HG02610 (cell line): Measurements from ENCODE around the gene RNF150.

Source experiments
- ATAC-seq: cut with Tn5 transposase; IDR thresholded peaks from one replicate; pipeline ENCODE4 v1.9.1; 2021; ENCODE audit warnings: mild to moderate bottlenecking, moderate library complexity; ENCODE audit not compliant: unreplicated experiment

RNF150 gene

DNA sequence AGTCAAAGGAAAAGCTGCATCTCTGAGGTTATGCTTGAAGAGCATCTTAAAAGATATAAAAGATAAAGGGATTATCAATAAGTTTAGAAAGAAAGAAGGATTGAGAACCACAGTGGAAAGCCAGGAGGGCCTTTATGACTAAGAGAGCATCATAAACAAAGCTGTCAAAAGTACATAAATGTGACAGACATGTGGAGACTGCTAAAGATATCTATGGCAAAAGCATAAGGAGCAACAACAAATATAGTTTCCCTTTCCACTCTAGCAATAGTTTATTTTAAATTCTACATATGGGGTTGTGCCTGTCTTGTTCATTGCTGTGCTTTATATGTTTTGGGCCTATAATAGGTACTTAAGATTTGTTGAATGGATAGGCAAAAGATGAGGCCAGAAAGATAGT lies 97.3 kb downstream of the RNF150 start:
- ATAC-seq, result no peak

DNA sequence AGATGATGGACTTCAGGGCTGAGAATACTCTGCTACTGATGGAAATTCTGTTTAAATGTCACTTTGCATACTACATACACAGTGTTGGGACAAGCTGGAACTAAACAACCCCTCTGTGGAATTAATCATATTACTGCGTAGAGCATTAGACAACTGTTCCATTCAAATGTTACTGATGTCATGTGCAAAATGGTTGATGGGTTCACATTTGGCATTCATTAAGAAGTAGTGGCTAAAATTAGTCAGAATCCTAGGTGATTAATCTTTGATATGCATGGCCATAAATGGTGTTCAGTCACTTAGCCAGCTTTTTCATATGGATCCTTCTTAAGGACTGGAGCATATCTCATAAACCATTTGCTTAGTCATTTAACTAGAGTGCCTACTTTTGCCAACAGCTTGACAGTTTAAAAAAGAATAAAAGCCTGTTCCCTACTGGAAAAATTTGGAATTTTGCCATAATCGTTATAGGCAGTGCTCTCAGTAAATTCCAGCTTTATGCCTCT lies 105.2 kb downstream of the RNF150 start:
- no peak for ATAC-seq

DNA sequence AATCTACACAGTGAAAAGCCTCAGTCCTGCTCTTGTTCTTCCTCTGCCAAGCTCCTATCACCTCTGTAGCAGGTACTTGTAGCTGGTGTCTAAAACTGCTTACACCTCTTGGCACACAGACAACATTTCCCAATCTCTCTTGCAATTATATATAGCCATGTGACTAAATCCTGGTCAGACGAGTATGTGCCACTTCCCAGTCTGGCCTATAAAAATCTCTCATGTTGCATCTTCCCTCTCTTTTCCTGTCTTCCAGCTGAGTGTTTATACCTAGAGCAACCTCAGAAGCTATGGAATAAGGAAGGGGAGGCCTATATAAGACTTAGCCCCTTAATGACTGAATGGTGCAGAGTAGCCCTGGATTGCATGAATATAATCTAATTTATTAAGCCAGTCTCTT lies 105.8 kb downstream of the RNF150 start:
- ATAC-seq, result no peak

DNA sequence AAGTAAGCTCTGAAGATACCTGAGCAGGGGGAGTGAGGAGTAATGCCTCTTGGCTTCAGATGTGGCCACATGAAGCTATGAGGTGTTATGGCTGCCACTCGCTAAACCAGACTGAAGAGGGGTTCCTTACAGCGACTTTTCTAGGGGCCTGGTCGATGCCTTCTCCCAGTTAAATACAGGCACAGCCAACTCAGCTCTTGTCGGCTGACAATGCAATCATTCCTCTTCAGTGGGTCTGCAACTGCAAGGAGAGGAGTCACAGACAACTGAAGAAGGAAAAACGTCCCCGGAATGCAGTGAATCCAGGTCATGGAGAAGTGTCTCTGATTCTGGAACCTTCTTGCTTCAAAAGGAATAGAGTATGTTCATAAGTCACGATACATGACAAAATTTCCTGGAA lies 106.4 kb downstream of the RNF150 start:
- no peak for ATAC-seq

DNA sequence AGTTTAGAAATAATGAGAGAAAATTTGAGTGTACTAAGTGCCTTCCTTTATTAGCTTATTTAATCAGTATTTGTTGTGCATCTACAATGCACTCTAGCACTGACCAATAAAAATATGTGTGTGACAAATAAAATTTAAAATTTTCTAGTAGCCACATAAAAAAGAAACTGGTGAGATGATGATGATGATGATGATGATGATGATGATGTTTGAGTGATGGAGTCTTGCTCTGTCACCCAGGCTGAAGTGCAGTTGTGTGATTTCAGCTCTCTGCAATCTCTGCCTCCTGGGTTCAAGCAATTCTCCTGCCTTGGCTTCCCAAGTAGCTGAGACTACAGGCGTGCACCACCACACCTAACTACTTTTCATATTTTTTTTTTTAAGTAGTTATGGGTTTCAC lies 110.2 kb downstream of the RNF150 start:
- no peak for ATAC-seq

DNA sequence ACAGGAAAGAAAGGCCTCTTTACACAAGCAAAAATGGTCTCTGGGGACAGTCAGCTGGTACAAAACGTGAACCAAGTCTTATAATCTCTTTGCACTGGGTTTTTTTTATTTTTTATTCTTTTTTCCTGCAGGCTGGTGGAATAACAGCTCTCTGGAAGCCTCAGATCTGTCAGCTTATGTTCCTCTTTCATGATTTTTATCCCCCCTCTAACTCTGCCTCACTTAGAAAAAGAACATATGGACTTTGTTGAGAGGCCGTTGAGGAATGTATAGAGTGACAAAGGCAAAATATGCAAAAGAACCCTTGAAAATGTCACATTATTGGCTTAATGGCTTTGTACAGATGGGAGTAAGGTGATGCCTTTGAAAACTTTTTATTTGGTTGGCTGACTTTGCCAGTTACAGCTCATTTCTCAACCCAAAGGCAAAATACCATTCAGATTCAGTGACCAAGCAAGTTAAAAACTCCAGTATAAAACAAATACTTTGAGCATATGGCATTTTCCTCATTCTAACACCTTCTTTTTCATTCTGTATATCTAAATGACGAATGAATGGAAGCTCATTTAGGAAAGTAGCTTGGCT lies 111.1 kb downstream of the RNF150 start:
- ATAC-seq, result no peak

DNA sequence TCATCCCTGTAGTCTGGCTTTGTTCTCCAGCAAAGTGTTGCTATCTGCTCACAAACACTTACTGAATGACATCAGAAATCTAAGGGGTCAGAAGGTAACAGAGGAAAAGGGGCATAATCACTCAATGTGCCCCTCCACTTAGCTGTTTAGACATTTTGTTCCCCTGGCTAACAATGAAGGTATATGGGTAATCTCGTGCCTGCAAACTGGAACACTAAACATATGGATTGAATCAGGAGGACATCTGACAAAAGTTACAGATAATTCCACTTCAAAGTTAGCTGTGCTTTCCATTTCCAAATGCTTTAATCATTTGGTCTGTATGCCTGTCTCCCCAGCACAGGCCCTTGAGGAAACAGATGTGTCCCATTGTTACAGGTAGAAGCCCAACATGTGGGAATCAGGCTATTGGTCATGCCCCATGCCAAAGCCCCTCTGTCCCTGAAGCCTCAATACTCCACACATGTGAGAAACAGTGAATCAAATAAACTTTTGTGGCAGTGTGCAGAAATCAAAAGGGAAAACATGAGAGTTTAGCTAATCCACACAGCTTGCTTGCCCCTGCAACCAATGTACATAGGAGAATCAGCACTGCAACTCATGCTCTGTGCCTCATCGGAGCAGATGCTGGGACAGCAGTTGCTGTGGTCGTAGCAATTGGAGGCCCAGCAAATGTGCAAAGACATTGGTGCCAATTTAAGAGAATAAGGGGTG lies 111.7 kb downstream of the RNF150 start:
- ATAC-seq, result no peak

DNA sequence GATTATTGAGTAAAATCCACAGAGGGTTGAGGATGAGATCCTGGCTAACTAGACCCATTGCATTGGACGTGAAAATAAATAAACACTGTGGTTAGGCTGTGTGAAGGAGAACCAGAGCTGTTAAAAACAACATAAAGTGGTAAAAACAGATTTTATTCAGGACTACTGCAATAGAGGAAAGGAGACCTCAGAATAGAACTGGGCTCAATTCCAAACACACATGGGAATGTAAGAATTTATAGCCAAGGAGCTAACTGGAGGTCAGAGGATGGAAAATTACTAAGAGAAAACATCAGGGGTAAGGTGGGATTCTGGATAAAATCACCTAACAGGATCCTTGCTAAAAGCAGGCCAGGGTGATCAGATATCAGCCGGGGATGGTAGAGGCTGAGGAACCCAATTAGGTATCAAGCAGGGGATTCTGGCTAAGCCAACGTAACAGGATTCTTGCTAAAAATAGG lies 112.4 kb downstream of the RNF150 start:
- no peak for ATAC-seq

DNA sequence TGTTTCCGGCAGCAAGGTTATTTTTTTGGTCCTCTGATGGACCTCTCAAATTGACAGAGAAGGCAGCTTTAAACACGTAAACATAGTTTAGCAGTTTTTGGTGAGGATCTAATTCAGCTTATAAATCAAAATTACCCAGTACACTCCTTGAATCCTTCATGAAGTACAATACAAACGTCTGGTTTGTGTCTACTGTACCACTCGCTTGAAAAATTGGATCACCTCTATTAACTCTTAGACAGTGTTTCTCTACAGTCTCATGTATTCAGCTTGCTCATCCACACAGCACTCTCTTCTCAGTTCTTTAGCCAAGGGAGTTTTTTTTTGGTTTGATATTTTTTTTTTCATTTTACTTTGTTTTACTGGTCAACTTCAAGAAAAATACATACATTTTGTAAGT lies 113.5 kb downstream of the RNF150 start:
- ATAC-seq, result no peak

DNA sequence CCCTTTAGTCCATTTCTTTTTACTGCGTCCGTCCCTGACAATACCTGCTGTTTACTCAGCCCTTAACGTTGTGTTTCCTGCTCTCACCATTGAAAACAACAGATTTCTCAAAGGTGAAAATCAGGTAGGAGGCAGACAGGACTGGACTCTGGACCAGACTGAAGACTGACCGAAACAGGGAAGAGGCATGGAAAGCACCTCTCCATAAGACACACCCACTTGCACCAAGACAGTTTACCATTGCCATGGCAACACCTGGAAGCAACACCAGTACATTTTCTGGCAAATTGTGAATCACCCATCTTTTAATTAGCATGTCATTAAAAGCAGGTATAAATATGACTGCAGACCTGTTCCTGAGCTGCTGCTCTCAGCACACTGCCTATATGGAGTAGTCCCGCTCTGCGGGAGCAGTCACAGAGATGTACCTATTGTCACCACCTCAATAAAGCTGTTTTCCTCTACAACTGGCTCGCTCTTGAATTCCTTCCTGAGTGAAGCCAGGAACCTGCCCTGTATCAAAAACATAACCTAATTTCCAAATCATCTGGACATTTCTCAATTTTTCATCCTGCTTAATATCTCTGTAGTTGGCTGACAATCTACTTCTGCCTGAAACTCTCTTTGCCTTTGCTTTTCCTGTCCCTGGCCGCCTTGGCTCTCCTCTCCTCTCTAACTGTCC lies 117.0 kb downstream of the RNF150 start:
- no peak for ATAC-seq

DNA sequence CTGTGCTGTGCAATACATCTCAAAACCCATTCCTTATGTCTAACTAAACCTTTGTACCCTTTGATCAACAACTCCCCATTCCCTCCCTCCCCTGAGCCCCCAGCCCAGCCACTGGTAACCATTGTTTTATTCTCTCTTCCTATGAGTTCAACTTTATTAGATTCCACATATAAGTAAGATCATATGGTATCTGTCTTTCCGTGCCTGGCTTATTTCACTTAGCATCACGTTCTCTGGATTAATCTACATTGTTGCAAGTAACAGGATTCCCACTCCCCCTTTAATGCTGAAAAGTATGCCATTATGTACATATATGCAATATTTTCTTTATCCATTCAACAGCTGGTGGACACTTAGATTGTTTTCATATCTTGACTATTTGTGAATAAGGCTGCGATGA lies 119.4 kb downstream of the RNF150 start:
- ATAC-seq, result no peak

DNA sequence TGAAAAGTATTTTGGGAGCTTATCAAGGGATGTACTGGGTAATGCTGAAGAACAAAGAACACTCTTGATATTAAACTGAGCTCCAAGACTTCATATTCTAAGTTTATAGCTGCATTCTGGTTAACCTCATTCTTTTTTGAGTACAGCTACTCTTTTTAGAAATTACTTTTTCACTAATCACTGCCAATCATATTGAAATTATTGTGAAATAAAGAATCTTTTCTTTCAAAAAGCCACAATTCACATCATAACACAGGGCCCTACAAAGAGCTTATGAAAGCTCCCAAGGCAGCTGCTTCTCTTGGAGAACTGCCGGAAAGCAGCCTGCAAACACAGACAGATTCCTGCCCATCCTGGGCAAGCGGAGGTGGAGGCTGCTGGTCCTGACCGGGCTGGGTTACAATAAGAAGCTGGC lies 121.4 kb downstream of the RNF150 start:
- ATAC-seq, result no peak

DNA sequence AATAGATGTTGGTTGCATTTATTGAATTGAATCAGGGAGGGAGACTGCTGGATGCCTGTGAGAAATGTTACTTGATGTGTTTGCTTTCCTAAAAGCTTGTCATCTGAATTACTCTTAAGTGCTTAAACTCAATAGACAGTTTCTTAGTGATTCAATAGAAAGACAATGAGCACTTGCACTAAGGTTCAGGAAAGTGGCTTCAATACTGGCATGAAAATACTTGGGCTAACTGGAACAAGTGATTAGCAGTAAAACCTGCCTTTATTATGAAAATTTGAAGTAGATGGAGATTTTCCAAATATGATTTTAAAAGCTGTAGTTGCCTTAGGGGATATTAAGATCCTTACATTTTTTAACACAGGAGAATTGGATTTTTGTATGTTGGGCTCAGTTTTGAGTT lies 123.3 kb downstream of the RNF150 start:
- ATAC-seq, result no peak

DNA sequence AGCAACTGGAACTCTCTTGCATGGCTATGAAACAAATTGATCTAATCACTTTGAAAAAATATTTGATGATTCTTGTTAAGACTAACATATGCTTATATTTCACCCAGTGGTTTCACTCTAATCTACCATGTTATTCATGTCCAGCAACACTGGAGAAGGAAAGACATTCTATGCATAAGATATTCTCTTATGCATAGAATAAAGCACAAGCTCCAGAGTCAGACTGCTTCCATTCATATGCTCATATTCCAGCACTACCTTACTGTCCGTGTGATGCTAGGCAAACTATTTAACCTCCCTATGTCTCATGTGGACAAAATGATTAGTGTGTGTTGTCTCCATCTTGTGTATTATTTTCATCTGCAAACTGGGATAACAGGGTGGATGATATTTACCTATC lies 124.1 kb downstream of the RNF150 start:
- no peak for ATAC-seq

DNA sequence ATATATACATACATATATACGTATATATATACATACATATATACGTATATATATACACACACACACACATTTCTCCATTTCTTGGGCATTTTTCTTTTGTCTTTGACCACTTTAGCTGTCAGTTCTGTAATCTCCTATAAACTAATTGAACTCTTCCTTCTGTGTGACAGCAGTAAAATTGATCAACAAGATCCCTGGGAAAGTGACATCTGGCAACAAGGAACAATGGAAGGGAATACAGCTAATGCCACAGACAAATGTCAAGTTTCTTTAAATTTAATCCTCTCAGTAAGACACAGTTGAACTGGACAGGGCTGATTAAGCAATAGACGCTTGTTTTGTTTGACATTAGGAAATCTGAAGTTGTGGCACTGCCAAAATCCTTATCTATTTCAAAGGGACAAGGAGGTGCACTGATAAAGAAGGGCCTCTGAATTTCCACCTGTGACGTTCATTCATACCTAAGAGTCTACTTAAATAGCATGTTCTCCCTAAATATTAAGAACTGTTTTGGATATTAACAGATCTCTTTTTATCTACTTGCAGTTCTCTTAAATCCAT lies 126.9 kb downstream of the RNF150 start:
- no peak for ATAC-seq

DNA sequence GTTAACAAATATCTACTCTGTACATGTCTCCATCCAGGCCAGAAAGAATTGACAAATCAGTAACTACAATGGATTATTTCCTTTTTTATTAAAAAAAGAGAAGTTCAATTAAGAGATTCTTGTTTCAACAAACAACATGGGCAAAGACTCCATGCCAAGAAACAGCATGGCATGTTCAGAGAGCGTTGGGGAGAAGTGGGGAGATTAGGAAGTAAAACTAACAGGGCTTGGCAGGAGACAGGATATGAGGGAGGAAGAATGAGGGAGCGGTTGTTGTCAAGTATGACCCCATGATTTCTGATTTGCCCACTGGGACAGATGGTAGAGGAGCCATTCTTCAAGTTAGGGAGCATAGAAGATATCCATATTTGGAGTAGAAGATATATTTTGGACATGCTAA lies 128.4 kb downstream of the RNF150 start:
- ATAC-seq, result no peak

DNA sequence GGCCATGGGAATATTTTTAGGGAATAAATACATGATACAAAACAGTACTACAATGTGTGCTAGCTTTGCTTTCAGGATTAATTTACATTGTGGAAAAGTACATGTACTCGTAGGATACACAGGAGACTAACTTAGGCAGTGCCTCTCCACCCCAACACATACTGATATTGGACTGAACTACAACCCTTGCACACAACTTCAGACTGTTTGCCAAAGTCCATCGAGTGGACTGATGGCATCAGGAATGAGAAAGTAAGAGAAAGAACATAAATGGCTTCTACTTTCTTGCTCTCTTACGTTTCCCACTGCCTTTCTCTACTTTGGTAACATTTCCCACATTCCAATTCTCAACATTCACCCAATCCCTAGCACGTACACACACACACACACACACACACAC lies 130.1 kb downstream of the RNF150 start:
- ATAC-seq, result no peak

DNA sequence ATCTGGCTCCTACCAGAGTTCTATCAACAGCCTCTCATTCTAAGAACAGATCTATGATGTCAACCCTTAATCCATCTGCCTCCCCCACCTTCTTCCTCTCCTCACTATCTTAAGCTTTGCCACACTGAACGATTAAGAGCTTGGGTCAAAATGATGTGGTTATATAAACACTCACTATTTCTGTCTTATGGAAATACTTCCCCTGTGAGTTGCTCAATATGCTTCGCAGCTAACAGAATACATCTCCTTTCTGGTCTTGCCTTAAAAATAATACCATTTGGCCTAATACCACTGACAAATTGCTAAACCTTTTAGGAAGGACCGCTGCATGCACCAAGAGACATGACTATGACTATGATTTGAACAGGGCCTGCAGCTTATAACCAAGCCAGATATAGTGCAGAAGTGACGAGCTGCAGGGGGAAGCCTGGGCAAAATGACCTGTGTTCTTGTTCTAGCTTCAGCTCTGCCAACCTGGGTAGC lies 130.9 kb downstream of the RNF150 start:
- ATAC-seq, result no peak

DNA sequence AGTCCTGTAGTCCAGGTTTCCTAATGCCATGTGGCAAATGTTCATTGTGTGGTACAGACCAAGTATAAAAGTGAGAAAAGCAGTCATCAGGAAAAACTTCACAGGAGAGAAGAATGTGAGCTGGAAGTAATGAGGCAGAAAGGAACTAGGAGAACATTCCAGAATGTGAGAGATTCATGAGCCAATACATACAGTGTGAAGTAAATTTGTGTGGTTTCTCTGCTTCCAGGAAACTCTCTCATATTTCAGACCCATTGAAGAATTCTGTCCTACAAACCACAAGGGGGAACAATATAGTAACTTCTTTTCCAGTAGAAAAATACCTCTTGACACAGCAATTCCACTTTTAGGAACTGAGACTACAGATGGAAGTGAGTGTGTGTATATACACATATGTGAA lies 136.5 kb downstream of the RNF150 start:
- no peak for ATAC-seq

DNA sequence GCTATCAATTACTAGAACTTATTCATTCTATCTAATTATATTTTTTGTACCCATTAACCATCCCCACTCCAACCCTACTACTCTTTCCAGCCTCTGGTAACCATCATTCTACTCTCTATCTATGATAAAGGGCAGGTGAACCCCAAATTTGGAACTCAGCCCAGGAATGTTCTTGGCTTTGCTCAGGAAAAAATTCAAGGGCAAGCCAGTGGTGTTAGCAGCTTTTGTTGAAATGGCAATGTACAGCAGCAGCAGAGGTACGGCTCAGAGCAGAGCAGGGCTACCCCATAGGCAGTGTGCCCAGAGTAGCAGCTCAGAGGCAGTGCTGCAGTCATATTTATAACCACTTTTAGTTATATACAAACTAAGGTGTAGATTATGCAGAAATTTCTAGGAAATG lies 138.2 kb downstream of the RNF150 start:
- ATAC-seq, result no peak

DNA sequence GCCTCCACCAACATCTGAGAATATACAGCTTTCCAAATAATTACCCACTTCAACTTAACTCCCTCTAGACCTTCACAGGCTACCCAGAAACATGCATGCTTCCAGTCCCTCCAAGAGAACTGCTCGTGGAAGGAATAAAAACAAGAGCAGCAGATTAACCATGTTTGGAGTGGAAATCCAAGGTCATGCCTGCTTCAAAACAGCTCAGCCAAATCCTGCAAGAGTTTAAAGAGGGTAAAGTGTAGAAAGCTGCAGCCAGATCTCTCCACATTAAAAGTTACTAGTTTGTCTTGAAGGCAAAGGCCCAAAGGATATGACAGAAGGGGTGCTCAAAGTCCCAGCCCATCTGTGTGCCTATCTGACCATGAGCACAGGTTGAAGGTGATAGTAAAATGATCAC lies 139.3 kb downstream of the RNF150 start:
- ATAC-seq, result no peak

DNA sequence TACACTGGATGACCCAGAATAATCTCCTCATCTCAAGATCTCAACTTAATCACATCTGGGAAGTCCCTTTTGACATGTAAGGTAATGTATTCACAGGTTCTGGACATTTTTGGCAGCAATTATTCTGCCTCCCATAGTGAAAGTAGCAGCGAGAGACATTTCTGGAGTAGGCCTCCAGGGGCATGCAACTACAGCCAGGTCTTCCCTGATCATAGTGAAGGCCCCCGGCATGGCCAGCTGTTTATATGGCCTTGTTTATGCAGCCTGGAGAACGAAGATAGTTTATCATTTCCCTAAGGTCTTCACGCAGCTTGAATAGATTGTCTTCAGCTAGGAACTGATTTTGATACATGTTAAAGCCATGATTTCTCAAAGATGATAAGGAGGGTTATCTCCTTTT lies 139.9 kb downstream of the RNF150 start:
- ATAC-seq, result no peak
